Measurements from ENCODE around the gene STEAP3. TPM values are rescaled to one million over a fixed set of nuclear protein-coding genes. Genes with fewer than 3 reads are reported as not detected.
"Not testable (repeated sequence)": the region's sequence is repeated elsewhere in the genome, so short reads cannot be mapped to it uniquely, and the experiment has no call there.

Gene STEAP3
- polyA plus RNA-seq, 1 donor from 2014 or later: 1.2 TPM

- Mint-ChIP-seq H3K27ac (no peak overlapping the region), H3K4me1 (no peaks in the 10 kb centered on the region), H3K4me3 (no peak overlapping the region), H3K36me3 (peaks cover 12% of the 10 kb centered on the region), H3K27me3 (peaks cover 2% of the 10 kb centered on the region), H3K9me3 (peaks cover 0 to 3% (median 3%) of the 10 kb centered on the region in 3 donors)
Observed at GRCh38 chr2:119267604-119268003, 44.0 kb downstream of the STEAP3 start.

- H3K27ac Mint-ChIP-seq: no peak overlapping the region
- H3K4me3 Mint-ChIP-seq: no peak overlapping the region
- H3K27me3 Mint-ChIP-seq: no peaks in the 10 kb centered on the region
- H3K9me3 Mint-ChIP-seq: no peaks in the 10 kb centered on the region
- peaks cover 3% of the 10 kb centered on the region for H3K36me3 Mint-ChIP-seq
- H3K4me1 Mint-ChIP-seq: no peaks in the 10 kb centered on the region
Observed at GRCh38 chr2:119276864-119277263, 53.2 kb downstream of the STEAP3 start.

GRCh38 chr2:119278385-119278784 lies 54.8 kb downstream of the STEAP3 start:
- H3K27ac Mint-ChIP-seq: peak overlapping the region in 1 of 3 donors; percentile 85
- H3K9me3 Mint-ChIP-seq, H3K4me3 Mint-ChIP-seq, H3K27me3 Mint-ChIP-seq, H3K4me1 Mint-ChIP-seq, H3K36me3 Mint-ChIP-seq: not testable (repeated sequence)

DNA sequence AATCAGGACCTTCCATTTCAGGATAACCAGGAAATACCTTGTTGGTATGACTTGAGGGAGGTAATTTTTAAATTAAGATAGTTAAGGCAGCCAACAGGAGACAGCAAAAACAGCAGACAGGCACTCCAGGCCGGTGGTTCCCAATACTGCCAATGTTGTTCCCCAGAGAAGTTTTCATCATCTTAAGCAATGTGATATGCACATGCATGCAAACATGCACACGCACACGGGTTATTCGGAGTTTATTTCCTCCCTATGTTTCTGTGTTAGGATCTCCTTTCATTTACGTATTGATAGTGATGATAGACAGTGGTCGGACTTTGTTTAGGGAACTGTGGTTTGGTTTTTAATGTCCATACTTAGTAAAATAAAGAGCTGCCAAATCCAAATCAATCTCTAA lies 55.3 kb downstream of the STEAP3 start:
- Mint-ChIP-seq H3K36me3 (peaks cover 3% of the 10 kb centered on the region), H3K4me3 (no peak overlapping the region), H3K9me3 (no peaks in the 10 kb centered on the region), H3K27me3 (no peaks in the 10 kb centered on the region), H3K27ac (peak overlapping the region in 1 of 3 donors; percentile 85), H3K4me1 (no peaks in the 10 kb centered on the region)

GRCh38 chr2:119279666-119280065 lies 56.0 kb downstream of the STEAP3 start:
- Mint-ChIP-seq H3K4me1 (no peaks in the 10 kb centered on the region), H3K4me3 (no peak overlapping the region), H3K9me3 (no peaks in the 10 kb centered on the region), H3K27ac (no peak overlapping the region), H3K27me3 (no peaks in the 10 kb centered on the region), H3K36me3 (peaks cover 3% of the 10 kb centered on the region)

GRCh38 chr2:119280680-119281079 lies 57.0 kb downstream of the STEAP3 start:
- Mint-ChIP-seq H3K4me1 (no peaks in the 10 kb centered on the region), H3K27me3 (no peaks in the 10 kb centered on the region), H3K9me3 (no peaks in the 10 kb centered on the region), H3K4me3 (no peak overlapping the region), H3K27ac (no peak overlapping the region), H3K36me3 (peaks cover 3% of the 10 kb centered on the region)

DNA sequence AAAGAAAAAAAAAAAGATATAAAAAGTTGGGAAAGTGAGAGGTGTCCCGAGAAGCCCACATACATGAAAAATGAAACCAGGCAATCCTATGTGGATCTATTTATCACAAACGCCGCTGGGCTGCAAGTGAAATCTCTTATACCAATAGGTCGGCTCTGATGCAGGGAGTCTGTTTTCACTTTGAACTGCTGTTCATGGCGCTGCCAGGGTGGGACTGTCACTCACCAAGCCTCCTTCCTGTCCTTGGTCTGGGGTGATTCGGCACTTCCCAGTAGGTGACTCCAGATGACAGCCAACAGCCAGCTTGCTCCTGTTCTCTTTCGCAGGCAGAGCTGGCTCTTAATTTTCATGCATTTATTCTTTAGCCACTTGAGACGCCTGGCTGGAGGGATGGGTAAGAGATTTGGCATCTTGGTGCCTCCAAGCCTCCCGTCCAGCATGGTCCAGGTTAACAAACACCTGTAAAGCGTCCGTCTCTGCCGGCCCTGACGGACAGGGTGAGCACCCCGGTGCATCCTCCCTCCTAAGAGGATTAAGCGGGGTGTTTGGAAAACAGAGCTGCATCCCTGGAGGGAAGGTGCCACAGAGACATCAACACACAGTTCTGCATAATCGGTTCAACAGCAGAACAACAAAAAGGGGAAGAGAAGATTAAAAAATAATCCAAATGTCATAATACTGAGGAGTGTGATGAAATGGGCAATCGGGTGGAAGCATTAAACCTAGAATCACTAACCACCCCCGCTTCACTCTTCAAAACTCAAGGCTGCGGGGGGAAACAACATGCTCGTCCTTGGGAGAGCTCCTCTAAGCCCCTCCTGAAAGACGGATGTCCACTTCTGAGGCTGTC lies 58.7 kb downstream of the STEAP3 start:
- Mint-ChIP-seq H3K4me3 (no peak overlapping the region), H3K36me3 (peaks cover 3% of the 10 kb centered on the region), H3K4me1 (no peaks in the 10 kb centered on the region), H3K27ac (no peak overlapping the region), H3K9me3 (no peaks in the 10 kb centered on the region), H3K27me3 (no peaks in the 10 kb centered on the region)

GRCh38 chr2:119282996-119283511 lies 59.4 kb downstream of the STEAP3 start:
- Mint-ChIP-seq H3K27ac (no peak overlapping the region), H3K9me3 (no peaks in the 10 kb centered on the region), H3K36me3 (peaks cover 3% of the 10 kb centered on the region)

DNA sequence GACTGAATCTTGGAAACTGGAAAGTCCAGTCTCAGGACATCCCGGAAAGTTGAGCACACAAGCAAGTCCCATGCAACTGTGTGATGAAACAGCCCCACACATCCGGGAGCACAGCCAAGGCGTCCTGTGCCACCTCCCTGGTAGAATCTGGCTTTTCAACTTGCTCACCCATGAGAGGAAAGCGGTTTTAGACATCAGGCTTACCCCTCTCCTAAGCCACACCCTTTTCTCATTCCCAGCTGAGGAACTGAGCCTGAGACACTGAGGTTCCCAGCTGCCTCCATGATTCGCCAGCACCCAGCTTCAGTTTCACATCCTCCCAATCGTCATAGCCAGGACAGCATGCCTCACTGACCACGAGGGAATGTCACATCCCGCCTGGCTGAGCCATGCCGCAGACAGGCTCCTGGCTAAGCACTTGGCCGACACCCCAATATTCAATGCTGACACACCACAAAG lies 60.3 kb downstream of the STEAP3 start:
- no peaks in the 10 kb centered on the region for H3K4me1 Mint-ChIP-seq
- H3K27ac Mint-ChIP-seq: no peak overlapping the region
- no peaks in the 10 kb centered on the region for H3K9me3 Mint-ChIP-seq
- peaks cover 3% of the 10 kb centered on the region for H3K36me3 Mint-ChIP-seq
- H3K4me3 Mint-ChIP-seq: no peak overlapping the region
- H3K27me3 Mint-ChIP-seq: no peaks in the 10 kb centered on the region

More at GRCh38 chr2:119282996-119283511, 59.4 kb downstream of the STEAP3 start:
- H3K27me3 Mint-ChIP-seq: no peaks in the 10 kb centered on the region
- no peaks in the 10 kb centered on the region for H3K4me1 Mint-ChIP-seq
- no peak overlapping the region for H3K4me3 Mint-ChIP-seq

DNA sequence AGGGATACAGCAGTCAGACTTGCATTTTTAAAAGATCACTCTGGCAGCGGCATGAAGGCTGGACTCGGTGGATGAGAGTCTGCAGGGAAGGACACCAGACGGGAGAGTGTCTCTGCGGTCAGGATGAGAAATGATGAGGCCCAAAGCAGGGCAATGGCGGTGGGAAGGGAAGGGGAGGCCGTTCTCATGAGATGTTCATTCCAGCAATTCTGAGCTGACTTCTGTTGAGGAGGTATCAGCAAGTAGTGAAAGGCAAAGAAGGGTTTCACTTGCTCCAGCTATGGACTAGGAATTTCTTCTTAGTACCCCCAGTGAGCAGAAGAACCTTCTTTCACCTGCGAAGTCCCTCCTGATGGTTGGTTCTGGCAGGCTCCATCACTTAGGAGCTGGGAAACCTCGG lies 63.0 kb downstream of the STEAP3 start:
- peaks cover 0 to 6% (median 0%) of the 10 kb centered on the region in 3 donors for H3K4me1 Mint-ChIP-seq
- no peak overlapping the region for H3K27ac Mint-ChIP-seq
- no peaks in the 10 kb centered on the region for H3K9me3 Mint-ChIP-seq
- no peaks in the 10 kb centered on the region for H3K27me3 Mint-ChIP-seq
- H3K4me3 Mint-ChIP-seq: peak overlapping the region in 1 of 4 donors; percentile 52
- no peaks in the 10 kb centered on the region for H3K36me3 Mint-ChIP-seq

DNA sequence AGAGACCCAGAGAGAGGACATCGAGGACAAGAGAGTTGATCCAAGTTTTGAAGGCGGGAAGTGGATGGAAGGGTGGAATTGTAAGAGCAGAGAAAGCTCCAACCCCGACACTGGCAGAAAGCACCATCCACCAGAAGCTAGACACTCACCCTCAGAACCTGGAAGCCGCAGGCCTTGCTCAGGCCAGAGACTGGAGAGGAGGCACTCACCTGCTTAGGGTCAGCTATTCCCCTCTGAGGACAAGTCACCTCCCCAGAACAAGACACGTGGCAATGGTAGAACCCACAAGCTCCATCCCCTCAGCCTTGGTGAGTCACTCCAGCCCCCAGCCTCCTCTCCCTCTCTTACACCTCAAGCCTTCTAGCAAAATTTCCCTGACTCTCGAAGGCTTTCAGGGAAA lies 64.9 kb downstream of the STEAP3 start:
- Mint-ChIP-seq H3K27ac (no peak overlapping the region), H3K4me1 (peaks cover 0 to 6% (median 0%) of the 10 kb centered on the region in 3 donors), H3K27me3 (no peaks in the 10 kb centered on the region), H3K9me3 (no peaks in the 10 kb centered on the region), H3K4me3 (no peak overlapping the region), H3K36me3 (no peaks in the 10 kb centered on the region)

DNA sequence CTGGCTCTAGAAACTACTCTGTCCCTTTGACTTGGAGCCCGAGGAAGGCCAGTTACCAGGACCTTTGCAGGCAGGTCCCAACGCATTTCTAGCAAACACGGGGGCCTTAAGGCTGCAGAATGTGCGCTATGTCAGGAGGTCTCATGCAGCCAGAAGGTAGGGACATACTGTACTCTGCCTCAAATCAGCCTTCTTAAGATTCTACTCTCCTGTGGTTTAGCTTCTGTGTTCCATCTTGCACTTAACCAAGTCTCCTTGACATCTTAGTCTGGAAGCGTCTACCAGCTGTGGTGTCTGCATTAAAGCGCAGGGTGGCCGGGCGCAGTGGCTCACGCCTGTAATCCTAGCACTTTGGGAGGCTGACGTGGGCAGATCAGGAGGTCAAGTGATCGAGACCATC lies 65.5 kb downstream of the STEAP3 start:
- peaks cover 0 to 6% (median 0%) of the 10 kb centered on the region in 3 donors for H3K4me1 Mint-ChIP-seq
- H3K9me3 Mint-ChIP-seq: no peaks in the 10 kb centered on the region
- H3K36me3 Mint-ChIP-seq: no peaks in the 10 kb centered on the region
- H3K4me3 Mint-ChIP-seq: no peak overlapping the region
- no peaks in the 10 kb centered on the region for H3K27me3 Mint-ChIP-seq
- no peak overlapping the region for H3K27ac Mint-ChIP-seq

DNA sequence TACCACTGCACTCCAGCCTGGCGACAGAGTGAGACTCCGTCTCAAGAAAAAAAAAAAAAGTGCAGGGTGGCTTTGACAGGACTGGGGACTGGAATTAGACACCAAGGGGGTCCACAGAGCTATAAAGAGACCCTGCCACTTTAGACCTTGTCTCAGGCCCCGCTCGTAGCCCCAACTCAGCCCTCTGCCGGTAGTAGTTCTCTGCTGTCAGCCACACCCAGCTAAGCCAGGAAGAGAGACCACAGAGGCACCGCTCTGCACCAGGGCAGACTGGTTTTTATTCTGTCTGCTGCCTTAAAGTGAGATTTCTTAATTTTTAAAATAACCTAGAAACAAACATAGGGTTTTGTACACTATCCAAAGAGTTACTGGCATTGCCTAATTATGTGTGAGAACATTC lies 66.0 kb downstream of the STEAP3 start:
- Mint-ChIP-seq H3K27ac (no peak overlapping the region), H3K36me3 (no peaks in the 10 kb centered on the region), H3K27me3 (no peaks in the 10 kb centered on the region), H3K4me3 (no peak overlapping the region), H3K4me1 (peaks cover 0 to 6% (median 0%) of the 10 kb centered on the region in 3 donors), H3K9me3 (no peaks in the 10 kb centered on the region)

- no peak overlapping the region for H3K4me3 Mint-ChIP-seq
Observed at GRCh38 chr2:119290859-119291587, 67.4 kb downstream of the STEAP3 start.

GRCh38 chr2:119291588-119292167 lies 68.0 kb downstream of the STEAP3 start:
- Mint-ChIP-seq H3K36me3 (no peaks in the 10 kb centered on the region), H3K27ac (no peak overlapping the region), H3K9me3 (no peaks in the 10 kb centered on the region), H3K4me3 (no peak overlapping the region), H3K4me1 (peaks cover 0 to 6% (median 0%) of the 10 kb centered on the region in 3 donors), H3K27me3 (no peaks in the 10 kb centered on the region)

More at GRCh38 chr2:119290859-119291587, 67.4 kb downstream of the STEAP3 start:
- Mint-ChIP-seq H3K4me1 (peaks cover 0 to 6% (median 0%) of the 10 kb centered on the region in 3 donors), H3K36me3 (no peaks in the 10 kb centered on the region), H3K27me3 (no peaks in the 10 kb centered on the region), H3K27ac (no peak overlapping the region), H3K9me3 (no peaks in the 10 kb centered on the region)

All from IgD-negative memory B cell (primary cell).